GM12878 (cell line): Measurements from ENCODE around the gene PRDM16. TPM values are rescaled to one million over a fixed set of nuclear protein-coding genes. Genes with fewer than 3 reads are reported as not detected.

Experiments
- ATAC-seq: fragments of 200-7000 bp; cut with Tn5 transposase; 3 replicates; pipeline ENCODE4 v1.9.1; 2020; ENCODE audit warnings: mild to moderate bottlenecking, moderate library complexity
- BruUV-seq: library from RNA; stranded (reverse); fragments of 400-500 nt; replicated peaks from 2 replicates; lab custom pipeline; 2021; lab: Mats Ljungman, UMichigan
- CTCF ChIA-PET: fragments of 300-600 bp; sonication (Branson Sonifier 250); formaldehyde crosslinking; extraction: SDS; loops from one replicate; lab custom pipeline; 2021; ENCODE audit warnings: inconsistent platforms; lab: Yijun Ruan, JAX
- POLR2A ChIA-PET: fragments of 350-600 bp; formaldehyde crosslinking; extraction: SDS; loops from one replicate; lab custom pipeline; 2021; ENCODE audit warnings: inconsistent platforms; lab: Charles Lee
- RAD21 ChIA-PET: fragments of 300-600 bp; sonication (Branson Sonifier 250); formaldehyde crosslinking; loops from one replicate; lab custom pipeline; 2023; ENCODE audit warnings: antibody characterized with exemption; ENCODE audit not compliant: unreplicated experiment; lab: Charles Lee
- SMC1A ChIA-PET: fragments of 300-600 bp; sonication (Branson Sonifier 250); formaldehyde crosslinking; loops from one replicate; lab custom pipeline; 2023; ENCODE audit not compliant: unreplicated experiment, uncharacterized antibody; lab: Charles Lee
- DNase-seq: peaks from one replicate; pipeline ENCODE4 v3.0.0-alpha.2; 2011; ENCODE audit warnings: low read depth, low spot score
- FAIRE-seq: peaks from 3 replicates; lab custom pipeline; 2011; peaks lifted over from hg19 to GRCh38; lab: Jason Lieb, UNC
- H2AFZ ChIP-seq: 2 replicates; pipeline ENCODE4 v1.6.0; 2011; ENCODE audit warnings: low read depth, low read length, control low read depth; ENCODE audit not compliant: control insufficient read depth
- H3K27ac ChIP-seq: 2 replicates; pipeline ENCODE4 v1.5.1; 2011; ENCODE audit warnings: control low read depth; ENCODE audit not compliant: control insufficient read depth, insufficient read depth
- H3K27me3 ChIP-seq, 2 experiments: replicated peaks in 1 of 2; 2 replicates each; pipeline versions ENCODE4 v1.6.0 to v1.6.1; 2011; ENCODE audit warnings: low read length in 1 of 2; ENCODE audit not compliant: control insufficient read depth in 2 of 2, insufficient read depth in 2 of 2
- H3K36me3 ChIP-seq, 2 experiments: 2 replicates each; pipeline ENCODE4 v1.5.1; 2011; ENCODE audit warnings: low read length in 1 of 2; ENCODE audit not compliant: control insufficient read depth in 2 of 2, insufficient read depth in 2 of 2
- H3K4me1 ChIP-seq: 2 replicates; pipeline ENCODE4 v1.6.1; 2011; ENCODE audit warnings: mild to moderate bottlenecking, low read length, moderate library complexity, mixed read lengths; ENCODE audit not compliant: control insufficient read depth, insufficient read depth
- H3K4me2 ChIP-seq: 2 replicates; pipeline ENCODE4 v1.6.0; 2011; ENCODE audit warnings: control low read depth; ENCODE audit not compliant: control insufficient read depth, insufficient read depth
- H3K4me3 ChIP-seq: fragments of 200-600 bp; sonication (generic); 2 replicates; pipeline ENCODE4 v1.5.1; 2016
- H3K79me2 ChIP-seq: 2 replicates; pipeline ENCODE4 v1.6.0; 2011; ENCODE audit warnings: low read length; ENCODE audit not compliant: control insufficient read depth, insufficient read depth
- H3K9ac ChIP-seq: 2 replicates; pipeline ENCODE4 v1.8.0; 2011; ENCODE audit warnings: low read length, control low read depth, mixed read lengths; ENCODE audit not compliant: control insufficient read depth, insufficient read depth
- H3K9me3 ChIP-seq: replicated peaks from 3 replicates; pipeline ENCODE4 v1.5.1; 2011; ENCODE audit warnings: mild to moderate bottlenecking, low read length; ENCODE audit not compliant: control insufficient read depth, insufficient read depth
- H4K20me1 ChIP-seq: 2 replicates; pipeline ENCODE4 v1.6.0; 2011; ENCODE audit not compliant: control insufficient read depth, insufficient read depth
- ATF7 ChIP-seq: fragments of 450-650 bp; IDR thresholded peaks from 2 replicates; pipeline ENCODE4 v1.6.1; 2016; ENCODE audit warnings: low read depth, mild to moderate bottlenecking
- BRCA1 ChIP-seq: IDR thresholded peaks from 2 replicates; pipeline ENCODE4 v1.6.1; 2011; ENCODE audit warnings: low read depth, low read length, improper control_type of control experiment
- CTCF ChIP-seq, 3 experiments: IDR thresholded peaks in 2 of 3; conservative IDR thresholded peaks in 1 of 3; 2 replicates each; pipeline ENCODE4 v1.5.1; 2011; ENCODE audit warnings: low read depth in 3 of 3, low read length in 3 of 3, mild to moderate bottlenecking in 3 of 3, control low read depth in 2 of 3, moderate library complexity in 2 of 3, inconsistent platforms in 1 of 3, mixed read lengths in 1 of 3; ENCODE audit not compliant: control insufficient read depth in 2 of 3, insufficient read depth in 1 of 3; ENCODE audit errors: extremely low read depth in 1 of 3
- GABPA ChIP-seq: IDR thresholded peaks from 2 replicates; pipeline ENCODE4 v1.6.1; 2014; ENCODE audit warnings: antibody characterized with exemption, low read depth, mild to moderate bottlenecking, inconsistent platforms
- MTA2 ChIP-seq: fragments of 450-650 bp; IDR thresholded peaks from 2 replicates; pipeline ENCODE4 v1.6.1; 2016; ENCODE audit warnings: low read depth, mild to moderate bottlenecking, moderate library complexity
- NFYA ChIP-seq: IDR thresholded peaks from 2 replicates; pipeline ENCODE4 v1.6.1; 2011; ENCODE audit warnings: low read depth, mild to moderate bottlenecking, low read length, improper control_type of control experiment, borderline replicate concordance
- POLR2AphosphoS2 ChIP-seq: IDR thresholded peaks from 2 replicates; pipeline ENCODE4 v1.6.1; 2011; ENCODE audit warnings: low read depth, mild to moderate bottlenecking, low read length, improper control_type of control experiment, moderate library complexity
- RAD21 ChIP-seq: IDR thresholded peaks from 2 replicates; pipeline ENCODE4 v1.6.1; 2011; ENCODE audit warnings: mild to moderate bottlenecking, low read depth, low read length, moderate library complexity; ENCODE audit not compliant: insufficient read depth
- SRF ChIP-seq, 2 experiments: IDR thresholded peaks; 2 replicates each; pipeline ENCODE4 v1.6.1; 2011; ENCODE audit warnings: low read depth in 2 of 2, low read length in 2 of 2, mild to moderate bottlenecking in 1 of 2, moderate library complexity in 1 of 2
- WGBS: methylation state at CpG from one replicate; pipeline ENCODE4 v1.1.6; 2016; ENCODE audit warnings: low lambda C conversion rate; ENCODE audit not compliant: insufficient replicate concordance, insufficient coverage; ENCODE audit errors: missing lambda C conversion rate; 5-methylcytosine and 5-hydroxymethylcytosine counted together
- in situ Hi-C: fragments of 300-500 bp; cut with MboI; formaldehyde crosslinking; loops from 9 replicates; pipeline ENCODE4 v1.14.3; 2018; ENCODE audit warnings: mixed read lengths
- intact Hi-C: fragments of 100-400 bp; cut with micrococcal nuclease; formaldehyde crosslinking; loops from one replicate; pipeline ENCODE4 v1.14.2; 2022; ENCODE audit not compliant: unreplicated experiment
- polyA plus RNA-seq, 11 experiments: library from polyadenylated mRNA; depleted of rRNA in 4 of 11; unstranded in 6 of 11; stranded (reverse) in 5 of 11; fragments of >200 nt; fragmentation: Nextera tagmentation in 4 of 11; fragmentation: Illumina TruSeq in 1 of 11; extraction: Ambion mirVana in 4 of 11; extraction: Trizol in 1 of 11; gene quantifications; 1 replicate in 1 of 11; 2 replicates in 10 of 11; pipeline versions ENCODE4 v1.2.1 to v1.2.3, GENCODE V29; 2011 to 2016; ENCODE audit warnings: inconsistent platforms in 2 of 11, missing spikeins in 2 of 11, low read depth in 1 of 11
- total RNA-seq, 4 experiments: library from RNA; depleted of rRNA in 3 of 4; stranded (reverse); fragments of >200 nt in 3 of 4; fragmentation: Illumina TruSeq in 1 of 4; extraction: Trizol in 1 of 4; gene quantifications; 2 replicates each; pipeline versions ENCODE4 v1.2.1 to v1.2.3, GENCODE V29; 2013 to 2021
- TF ChIP-seq, protein P1 (sequence below): IDR thresholded peaks from 2 replicates; pipeline ENCODE4 v1.6.1; 2011; ENCODE audit warnings: mild to moderate bottlenecking, low read depth, low read length, moderate library complexity; ENCODE audit not compliant: insufficient replicate concordance
- TF ChIP-seq, protein P2 (sequence below): IDR thresholded peaks from 2 replicates; pipeline ENCODE4 v1.6.1; 2012; ENCODE audit warnings: low read length, inconsistent platforms

Gene PRDM16
- total and polyA plus RNA-seq, 10 of the 15 experiments (the other 5 are each of a cell fraction or from before 2014, with no cell fraction given): 0.03 TPM; not detected in 9

DNA sequence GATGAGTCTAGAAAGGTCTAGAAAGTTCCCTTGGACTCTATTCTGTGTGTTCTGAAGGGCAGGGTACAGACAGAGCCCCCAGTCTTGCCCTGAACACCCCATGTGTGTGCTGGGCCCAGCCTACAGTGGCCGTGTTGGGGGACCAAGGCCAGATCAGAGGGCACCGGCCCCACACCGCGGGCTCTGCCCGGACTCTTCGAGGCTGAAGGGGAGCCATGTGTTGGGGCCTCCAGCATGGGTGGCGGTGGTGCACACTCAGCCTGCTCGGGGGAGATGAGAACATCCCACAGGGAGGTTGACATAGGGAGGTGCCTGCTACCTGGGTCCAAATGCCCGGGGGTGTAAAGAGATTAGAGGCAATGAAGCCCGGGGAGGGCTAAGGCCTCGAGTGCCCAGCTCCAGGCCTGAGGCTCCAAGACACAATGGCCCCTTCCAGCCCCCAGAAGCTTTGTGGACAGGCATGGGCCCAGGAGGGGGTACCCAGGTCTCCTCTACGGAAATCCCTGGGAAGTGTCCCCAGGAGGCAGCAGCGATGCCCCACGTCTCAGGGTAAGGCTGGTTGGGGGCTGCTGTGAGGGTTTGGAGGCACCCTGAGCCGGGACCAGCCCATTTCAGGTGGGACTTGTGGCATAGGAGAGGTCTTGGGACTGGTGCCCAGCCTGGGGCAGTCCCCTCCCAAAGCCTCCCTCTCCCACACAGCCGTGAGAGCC lies 397.5 kb downstream of the PRDM16 start:
- Histone ChIP-seq H3K9ac (no peak overlapping the region), H3K9me3 (no peaks in the 10 kb centered on the region), H2AFZ (no peak overlapping the region), H3K27me3 (no peaks in the 10 kb centered on the region), H3K4me1 (no peaks in the 10 kb centered on the region), H3K79me2 (no peaks in the 10 kb centered on the region), H3K4me3 (no peak overlapping the region), H3K27ac (no peak overlapping the region), H3K36me3 (no peaks in the 10 kb centered on the region), H4K20me1 (no peaks in the 10 kb centered on the region), H3K4me2 (no peak overlapping the region)
- 31% methylated on average over 16 of the region's 16 CpGs for WGBS
- CTCF ChIA-PET: no interaction called here
- DNase-seq (no peak), FAIRE-seq (no peak), ATAC-seq (no peak)
- SMC1A ChIA-PET: no interaction called here
- TF ChIP-seq NFYA: no peak
- no peak for TF ChIP-seq SRF (IDR thresholded peaks at IDR 0.05; ENCODE audit: low read depth in 2 of 2, low read length in 2 of 2)
- no peak for TF ChIP-seq GABPA
- TF ChIP-seq, protein P1, sequence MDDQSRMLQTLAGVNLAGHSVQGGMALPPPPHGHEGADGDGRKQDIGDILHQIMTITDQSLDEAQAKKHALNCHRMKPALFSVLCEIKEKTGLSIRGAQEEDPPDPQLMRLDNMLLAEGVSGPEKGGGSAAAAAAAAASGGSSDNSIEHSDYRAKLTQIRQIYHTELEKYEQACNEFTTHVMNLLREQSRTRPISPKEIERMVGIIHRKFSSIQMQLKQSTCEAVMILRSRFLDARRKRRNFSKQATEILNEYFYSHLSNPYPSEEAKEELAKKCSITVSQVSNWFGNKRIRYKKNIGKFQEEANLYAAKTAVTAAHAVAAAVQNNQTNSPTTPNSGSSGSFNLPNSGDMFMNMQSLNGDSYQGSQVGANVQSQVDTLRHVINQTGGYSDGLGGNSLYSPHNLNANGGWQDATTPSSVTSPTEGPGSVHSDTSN: no peak
- TF ChIP-seq BRCA1: no peak
- TF ChIP-seq ATF7: no peak
- TF ChIP-seq, protein P2, sequence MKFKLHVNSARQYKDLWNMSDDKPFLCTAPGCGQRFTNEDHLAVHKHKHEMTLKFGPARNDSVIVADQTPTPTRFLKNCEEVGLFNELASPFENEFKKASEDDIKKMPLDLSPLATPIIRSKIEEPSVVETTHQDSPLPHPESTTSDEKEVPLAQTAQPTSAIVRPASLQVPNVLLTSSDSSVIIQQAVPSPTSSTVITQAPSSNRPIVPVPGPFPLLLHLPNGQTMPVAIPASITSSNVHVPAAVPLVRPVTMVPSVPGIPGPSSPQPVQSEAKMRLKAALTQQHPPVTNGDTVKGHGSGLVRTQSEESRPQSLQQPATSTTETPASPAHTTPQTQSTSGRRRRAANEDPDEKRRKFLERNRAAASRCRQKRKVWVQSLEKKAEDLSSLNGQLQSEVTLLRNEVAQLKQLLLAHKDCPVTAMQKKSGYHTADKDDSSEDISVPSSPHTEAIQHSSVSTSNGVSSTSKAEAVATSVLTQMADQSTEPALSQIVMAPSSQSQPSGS: no peak
- no peak for TF ChIP-seq POLR2AphosphoS2
- TF ChIP-seq RAD21: no peak
- TF ChIP-seq CTCF (IDR thresholded peaks at IDR 0.05 in 2 of 3, conservative IDR thresholded peaks at IDR 0.05 in 1 of 3; ENCODE audit: control insufficient read depth in 2 of 3, extremely low read depth in 1 of 3, insufficient read depth in 1 of 3, low read depth in 3 of 3, low read length in 3 of 3): no peak
- TF ChIP-seq MTA2: no peak
- intact Hi-C loops: no loop called here
- RAD21 ChIA-PET: no interaction called here
- in situ Hi-C loops: no loop called here
- BruUV-seq: no TSS peak
- POLR2A ChIA-PET: no interaction called here
